GM12801 (cell line): ENCODE measurements around the gene LSMEM2.

ENCODE experiments used
- TF ChIP-seq, protein P1 (sequence below): IDR thresholded peaks from one replicate; pipeline ENCODE4 v1.5.1; 2011; ENCODE audit warnings: control low read depth; ENCODE audit not compliant: insufficient read length; ENCODE audit errors: extremely low read depth

Gene LSMEM2

GRCh38 chr3:50334339-50335075 is 55.6 kb downstream of the LSMEM2 start:
- TF ChIP-seq, protein P1, sequence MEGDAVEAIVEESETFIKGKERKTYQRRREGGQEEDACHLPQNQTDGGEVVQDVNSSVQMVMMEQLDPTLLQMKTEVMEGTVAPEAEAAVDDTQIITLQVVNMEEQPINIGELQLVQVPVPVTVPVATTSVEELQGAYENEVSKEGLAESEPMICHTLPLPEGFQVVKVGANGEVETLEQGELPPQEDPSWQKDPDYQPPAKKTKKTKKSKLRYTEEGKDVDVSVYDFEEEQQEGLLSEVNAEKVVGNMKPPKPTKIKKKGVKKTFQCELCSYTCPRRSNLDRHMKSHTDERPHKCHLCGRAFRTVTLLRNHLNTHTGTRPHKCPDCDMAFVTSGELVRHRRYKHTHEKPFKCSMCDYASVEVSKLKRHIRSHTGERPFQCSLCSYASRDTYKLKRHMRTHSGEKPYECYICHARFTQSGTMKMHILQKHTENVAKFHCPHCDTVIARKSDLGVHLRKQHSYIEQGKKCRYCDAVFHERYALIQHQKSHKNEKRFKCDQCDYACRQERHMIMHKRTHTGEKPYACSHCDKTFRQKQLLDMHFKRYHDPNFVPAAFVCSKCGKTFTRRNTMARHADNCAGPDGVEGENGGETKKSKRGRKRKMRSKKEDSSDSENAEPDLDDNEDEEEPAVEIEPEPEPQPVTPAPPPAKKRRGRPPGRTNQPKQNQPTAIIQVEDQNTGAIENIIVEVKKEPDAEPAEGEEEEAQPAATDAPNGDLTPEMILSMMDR = no peak

DNA sequence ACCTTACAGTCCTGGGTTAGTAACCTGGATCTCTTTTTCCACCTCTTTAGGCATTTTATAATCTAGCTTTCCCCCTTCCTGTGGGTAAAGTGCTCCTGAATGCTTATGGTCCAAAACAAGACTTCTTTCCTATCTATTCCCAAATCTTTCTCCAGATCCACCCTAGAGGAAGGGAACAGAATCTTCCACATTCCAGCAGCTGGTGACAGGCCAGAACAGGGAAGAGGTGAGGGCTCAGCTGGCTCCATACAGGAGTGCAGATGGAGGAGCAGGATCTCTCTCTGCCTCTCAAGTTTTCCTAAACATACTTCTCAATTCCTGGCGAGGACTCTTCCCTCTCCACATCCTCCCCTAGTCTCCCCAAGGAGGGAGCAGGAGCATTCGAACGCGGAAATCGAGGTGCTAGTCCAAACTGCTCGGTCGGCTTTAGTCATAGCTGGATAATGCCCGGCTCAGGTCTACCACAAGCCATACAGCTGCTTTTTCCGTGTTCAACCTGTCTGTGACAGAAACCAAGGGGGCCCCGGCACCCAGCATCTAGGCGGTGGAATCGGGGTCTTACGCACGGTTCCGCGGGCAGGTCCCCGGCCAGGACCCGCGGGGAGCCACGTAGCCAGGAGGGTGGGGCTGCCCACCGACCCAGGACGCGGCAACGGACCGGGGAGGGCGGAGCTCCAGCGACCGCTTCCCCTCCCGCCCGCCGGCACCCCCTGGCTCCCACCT is 57.7 kb downstream of the LSMEM2 start:
- TF ChIP-seq, protein P1 = no peak

DNA sequence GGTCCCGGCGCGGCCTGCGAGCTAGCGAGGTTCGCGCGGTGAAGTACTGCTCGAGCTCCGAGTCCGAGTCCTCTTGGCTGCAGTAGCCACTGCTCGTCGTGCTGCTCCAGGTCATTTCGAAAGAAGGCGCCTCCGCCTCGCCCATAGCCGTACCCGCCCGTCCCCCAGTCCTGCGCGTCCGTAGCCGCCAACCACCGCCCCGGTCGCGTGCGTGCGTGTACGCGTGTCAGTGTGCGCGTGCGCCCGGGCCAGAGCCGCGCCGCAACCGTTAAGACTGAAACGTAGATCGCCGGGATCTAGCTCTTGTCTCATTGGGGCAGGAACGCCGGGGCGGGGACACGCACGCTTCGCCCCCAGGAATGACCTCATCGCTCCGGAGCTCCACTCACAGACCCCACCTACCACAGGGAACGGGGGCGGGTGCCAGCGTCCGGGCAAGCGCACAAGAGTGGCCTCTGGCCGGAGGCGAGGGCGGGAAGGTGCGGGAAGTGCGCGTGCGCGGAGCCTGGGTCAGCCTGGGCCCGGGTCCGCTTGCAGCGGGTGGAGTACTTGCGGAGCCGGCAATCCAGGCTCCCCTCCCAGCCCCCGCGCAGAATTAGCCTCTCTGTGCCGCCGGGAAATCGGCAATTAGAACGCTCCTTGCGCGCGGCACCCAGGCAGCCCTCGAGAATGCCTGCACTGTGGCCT is 58.4 kb downstream of the LSMEM2 start:
- TF ChIP-seq, protein P1 = no peak
